Endothelial cell (in vitro differentiated cells): ENCODE data around the gene UBAC1. TPM values are rescaled to one million over a fixed set of nuclear protein-coding genes. Genes with fewer than 3 reads are reported as not detected.
A peak's percentile ranks its signal among the peaks of the same experiment; 100 is the strongest.

Source experiments
- DNase-seq: peaks from one replicate; pipeline ENCODE4 v3.0.0; 2021; ENCODE audit warnings: low spot score
- H3K27ac Mint-ChIP-seq: one replicate; pipeline ENCODE4 v1.8.0; 2021; ENCODE audit warnings: mixed read lengths, inconsistent platforms; ENCODE audit not compliant: unreplicated experiment
- H3K27me3 Mint-ChIP-seq: one replicate; pipeline ENCODE4 v1.8.0; 2021; ENCODE audit warnings: mild to moderate bottlenecking, moderate library complexity, mixed read lengths, inconsistent platforms; ENCODE audit not compliant: unreplicated experiment
- H3K36me3 Mint-ChIP-seq: one replicate; pipeline ENCODE4 v1.8.0; 2021; ENCODE audit warnings: mild to moderate bottlenecking, low read depth, mixed read lengths, inconsistent platforms; ENCODE audit not compliant: unreplicated experiment
- H3K4me1 Mint-ChIP-seq: one replicate; pipeline ENCODE4 v1.8.0; 2021; ENCODE audit warnings: mild to moderate bottlenecking, mixed read lengths, inconsistent platforms; ENCODE audit not compliant: unreplicated experiment
- H3K4me3 Mint-ChIP-seq: one replicate; pipeline ENCODE4 v1.8.0; 2021; ENCODE audit warnings: mild to moderate bottlenecking, mixed read lengths, inconsistent platforms; ENCODE audit not compliant: unreplicated experiment
- H3K9me3 Mint-ChIP-seq: one replicate; pipeline ENCODE4 v1.8.0; 2021; ENCODE audit warnings: mixed read lengths, inconsistent platforms; ENCODE audit not compliant: unreplicated experiment
- total RNA-seq: library from RNA; stranded (reverse); fragmentation: NEBNext Ultra II Directional; extraction: Animal tissue kit (Norgen Biotek cat#: 25700); gene quantifications from one replicate; pipeline ENCODE4 v1.2.1, GENCODE V29; 2021; ENCODE audit not compliant: unreplicated experiment
- TF ChIP-seq, protein P1 (sequence below): fragments of 200-600 bp; sonication (generic); IDR thresholded peaks from one replicate; pipeline ENCODE4 v1.5.0; 2021; ENCODE audit warnings: antibody characterized with exemption; ENCODE audit not compliant: unreplicated experiment

UBAC1 gene
- total RNA-seq, 1 donor from 2014 or later = 46.8 TPM

DNA sequence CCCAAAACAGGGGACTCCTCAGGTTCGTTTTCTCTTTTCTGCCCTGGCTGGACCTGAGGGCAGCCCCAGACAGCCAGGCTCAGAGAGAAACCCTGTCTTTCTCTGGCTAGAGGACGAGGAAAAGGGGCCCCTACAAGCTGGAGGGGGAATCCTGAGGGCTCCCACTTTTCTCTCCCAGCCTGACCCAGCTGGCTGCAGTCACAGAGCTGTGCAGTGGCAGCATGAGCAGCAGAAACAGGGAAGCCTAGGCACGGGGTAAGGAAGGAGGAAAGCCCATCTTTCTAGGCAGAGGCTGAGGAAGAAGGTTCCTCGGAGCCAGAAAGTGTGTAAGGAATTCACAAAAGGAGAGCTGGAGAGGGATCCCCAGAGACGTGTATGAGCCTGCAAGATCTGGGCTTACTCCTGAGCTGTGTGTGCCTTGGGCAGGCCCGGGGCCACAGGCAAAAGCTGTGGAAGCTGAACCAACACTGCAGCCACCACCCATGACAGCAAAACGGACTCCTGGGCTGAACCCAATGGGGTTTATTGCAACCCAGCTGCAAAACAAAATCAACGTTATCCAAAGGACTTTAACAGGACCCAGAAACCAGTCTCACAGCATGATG is 70.0 kb downstream of the UBAC1 start:
- peaks cover 15% of the 10 kb centered on the region for H3K36me3 Mint-ChIP-seq
- peaks cover 8% of the 10 kb centered on the region for H3K27me3 Mint-ChIP-seq
- DNase-seq = no peak
- H3K9me3 Mint-ChIP-seq = no peaks in the 10 kb centered on the region
- no peak overlapping the region for H3K27ac Mint-ChIP-seq
- H3K4me3 Mint-ChIP-seq = no peak overlapping the region
- TF ChIP-seq, protein P1, sequence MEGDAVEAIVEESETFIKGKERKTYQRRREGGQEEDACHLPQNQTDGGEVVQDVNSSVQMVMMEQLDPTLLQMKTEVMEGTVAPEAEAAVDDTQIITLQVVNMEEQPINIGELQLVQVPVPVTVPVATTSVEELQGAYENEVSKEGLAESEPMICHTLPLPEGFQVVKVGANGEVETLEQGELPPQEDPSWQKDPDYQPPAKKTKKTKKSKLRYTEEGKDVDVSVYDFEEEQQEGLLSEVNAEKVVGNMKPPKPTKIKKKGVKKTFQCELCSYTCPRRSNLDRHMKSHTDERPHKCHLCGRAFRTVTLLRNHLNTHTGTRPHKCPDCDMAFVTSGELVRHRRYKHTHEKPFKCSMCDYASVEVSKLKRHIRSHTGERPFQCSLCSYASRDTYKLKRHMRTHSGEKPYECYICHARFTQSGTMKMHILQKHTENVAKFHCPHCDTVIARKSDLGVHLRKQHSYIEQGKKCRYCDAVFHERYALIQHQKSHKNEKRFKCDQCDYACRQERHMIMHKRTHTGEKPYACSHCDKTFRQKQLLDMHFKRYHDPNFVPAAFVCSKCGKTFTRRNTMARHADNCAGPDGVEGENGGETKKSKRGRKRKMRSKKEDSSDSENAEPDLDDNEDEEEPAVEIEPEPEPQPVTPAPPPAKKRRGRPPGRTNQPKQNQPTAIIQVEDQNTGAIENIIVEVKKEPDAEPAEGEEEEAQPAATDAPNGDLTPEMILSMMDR = no peak
- peaks cover 57% of the 10 kb centered on the region for H3K4me1 Mint-ChIP-seq

DNA sequence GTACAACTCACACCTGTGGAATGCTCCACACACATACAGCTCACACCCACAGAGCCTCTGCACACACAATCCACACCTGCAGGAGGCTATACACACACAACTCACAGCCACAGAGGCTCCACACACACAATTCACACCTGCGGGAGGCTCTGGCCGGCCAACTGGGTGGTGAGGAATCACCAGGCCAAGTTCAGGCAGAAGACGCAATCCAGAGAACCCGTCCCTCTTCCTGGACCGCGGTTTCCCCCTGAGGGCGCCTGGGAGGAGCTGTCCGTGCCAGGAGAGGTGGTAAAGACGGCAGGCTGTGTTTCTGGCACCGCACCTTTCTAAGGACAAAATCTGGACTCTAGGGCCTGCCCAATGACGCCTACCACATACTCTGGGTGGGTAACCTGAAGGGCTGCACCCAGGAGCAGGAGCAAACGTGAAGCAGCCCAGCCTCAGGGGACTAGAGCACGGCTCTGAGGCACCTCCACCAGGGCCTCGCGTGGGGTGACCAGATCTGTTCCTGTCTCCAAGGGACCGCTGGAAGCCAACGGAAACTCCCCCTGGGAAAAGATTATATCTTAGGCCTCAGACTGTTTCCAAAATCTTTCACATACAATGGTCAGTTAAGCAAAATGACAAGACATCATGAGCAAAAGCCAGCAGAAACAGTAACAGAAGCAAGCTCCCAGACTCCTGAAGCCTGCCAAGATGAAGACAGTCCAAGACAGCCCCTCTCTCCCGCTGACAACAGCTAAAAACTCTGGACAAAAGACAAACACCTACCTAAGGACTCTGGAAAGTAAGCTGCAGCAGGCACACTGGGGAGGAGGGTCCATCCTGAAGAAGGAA is 70.8 kb downstream of the UBAC1 start:
- Mint-ChIP-seq H3K36me3 (peaks cover 15% of the 10 kb centered on the region), H3K27ac (no peak overlapping the region), H3K4me1 (peaks cover 64% of the 10 kb centered on the region), H3K9me3 (no peaks in the 10 kb centered on the region), H3K4me3 (no peak overlapping the region), H3K27me3 (peaks cover 10% of the 10 kb centered on the region)
- TF ChIP-seq, protein P1 = no peak
- no peak for DNase-seq

DNA sequence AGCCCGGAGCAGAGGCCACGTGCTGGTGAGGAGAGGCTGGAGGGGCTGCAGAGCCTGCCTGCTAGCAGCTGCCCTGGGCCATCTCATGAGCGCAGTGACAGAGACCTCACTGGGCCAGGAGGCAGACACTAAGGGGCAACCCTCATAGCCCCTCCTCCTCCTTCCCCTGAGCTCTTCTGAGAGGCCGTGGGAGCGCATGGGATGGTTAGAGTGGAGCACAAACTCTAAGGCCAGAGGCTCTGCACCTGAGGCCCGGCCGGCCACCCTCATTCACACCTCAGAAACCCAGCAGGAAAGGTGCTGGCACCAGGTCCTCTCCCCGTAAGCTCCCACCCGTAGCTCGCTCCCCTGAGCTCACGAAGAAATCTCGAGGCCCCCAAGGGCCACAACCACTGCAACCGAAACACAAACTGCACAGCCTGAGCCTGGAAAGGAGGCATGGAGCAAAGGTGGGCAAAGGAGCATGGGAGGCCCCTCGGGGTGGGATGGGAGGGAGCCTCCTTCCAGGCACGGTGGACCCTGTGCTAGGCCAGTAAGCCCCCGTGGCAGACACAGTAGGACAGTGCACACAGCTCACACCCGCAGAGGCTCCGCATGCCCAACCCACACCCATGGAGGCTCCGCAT is 71.5 kb downstream of the UBAC1 start:
- Mint-ChIP-seq H3K27ac (no peak overlapping the region), H3K36me3 (peaks cover 11% of the 10 kb centered on the region), H3K27me3 (peaks cover 12% of the 10 kb centered on the region), H3K9me3 (no peaks in the 10 kb centered on the region), H3K4me1 (peaks cover 64% of the 10 kb centered on the region), H3K4me3 (no peak overlapping the region)
- TF ChIP-seq, protein P1 = no peak
- DNase-seq = no peak

DNA sequence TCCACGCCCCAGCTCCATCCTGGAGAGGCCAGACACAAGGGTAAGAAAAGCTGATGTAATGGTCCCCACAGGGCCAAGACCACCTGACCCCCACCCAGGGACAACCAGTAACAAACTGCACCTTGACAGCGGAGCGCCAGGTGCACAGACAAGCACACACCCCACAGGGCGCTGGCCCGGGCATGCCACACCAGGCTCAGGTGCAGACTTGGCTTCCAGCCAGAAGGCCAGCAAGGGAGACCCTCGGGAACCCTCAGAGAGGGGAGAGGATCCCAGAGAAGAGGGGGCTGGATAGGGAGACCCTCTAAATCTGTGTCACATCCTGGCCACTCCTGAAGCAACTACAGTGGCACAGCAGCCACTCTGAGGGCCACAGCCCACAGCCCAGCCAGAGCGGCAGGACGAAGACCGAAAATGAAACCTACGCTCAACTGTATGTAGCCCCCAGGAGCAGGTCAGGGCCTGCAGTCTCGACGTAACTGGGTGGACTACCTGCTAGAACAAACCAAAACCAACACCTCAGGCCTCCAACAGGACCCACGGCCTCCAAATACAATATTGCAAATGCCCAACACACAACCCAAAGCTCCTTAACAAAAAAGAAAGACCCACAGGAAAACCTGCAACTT is 72.3 kb downstream of the UBAC1 start:
- H3K27ac Mint-ChIP-seq = peak overlapping the region; percentile 61

More for the DNA sequence above, 72.3 kb downstream of the UBAC1 start:
- Mint-ChIP-seq H3K27me3 (peaks cover 12% of the 10 kb centered on the region), H3K4me1 (peaks cover 70% of the 10 kb centered on the region), H3K36me3 (peaks cover 10% of the 10 kb centered on the region), H3K9me3 (no peaks in the 10 kb centered on the region), H3K4me3 (no peak overlapping the region)
- DNase-seq = no peak
- TF ChIP-seq, protein P1 = no peak
